HG03139 (cell line): ENCODE measurements around the gene ZNF526.

Experiments
- ATAC-seq: cut with Tn5 transposase; IDR thresholded peaks from one replicate; pipeline ENCODE4 v1.9.1; 2021; ENCODE audit not compliant: unreplicated experiment

The ZNF526 gene

GRCh38 chr19:42219812-42220750 is at the start of gene ZNF526:
ZNF526 (plus strand) TSS chr19:42220312; CDS start chr19:42224404, 4,092 bp downstream.
- ATAC-seq, result peak; percentile 68

GRCh38 chr19:42170715-42171114 is 49.4 kb upstream of the ZNF526 start:
- no peak for ATAC-seq

- ATAC-seq, result no peak
These were observed 47.9 kb upstream of the ZNF526 start for GRCh38 chr19:42172261-42172660.

- no peak for ATAC-seq
These were observed 46.4 kb upstream of the ZNF526 start for GRCh38 chr19:42173695-42174094.

- ATAC-seq, result no peak
These were observed 45.9 kb upstream of the ZNF526 start for GRCh38 chr19:42174188-42174587.

GRCh38 chr19:42174958-42175734 is 45.0 kb upstream of the ZNF526 start:
- no peak for ATAC-seq

GRCh38 chr19:42175952-42176648 is 44.0 kb upstream of the ZNF526 start:
- no peak for ATAC-seq

- no peak for ATAC-seq
These were observed 43.5 kb upstream of the ZNF526 start for GRCh38 chr19:42176649-42176989.

GRCh38 chr19:42176990-42177685 is 43.0 kb upstream of the ZNF526 start:
- no peak for ATAC-seq

- no peak for ATAC-seq
These were observed 42.5 kb upstream of the ZNF526 start for GRCh38 chr19:42177686-42178019.

- ATAC-seq, result no peak
These were observed 41.1 kb upstream of the ZNF526 start for GRCh38 chr19:42178791-42179674.

GRCh38 chr19:42184401-42184861 is 35.7 kb upstream of the ZNF526 start:
- ATAC-seq, result no peak

GRCh38 chr19:42185277-42185676 is 34.8 kb upstream of the ZNF526 start:
- ATAC-seq, result no peak

- no peak for ATAC-seq
These were observed 31.4 kb upstream of the ZNF526 start for GRCh38 chr19:42188665-42189064.

- ATAC-seq, result no peak
These were observed 31.0 kb upstream of the ZNF526 start for GRCh38 chr19:42189133-42189532.

- no peak for ATAC-seq
These were observed 28.8 kb upstream of the ZNF526 start for GRCh38 chr19:42191330-42191729.

GRCh38 chr19:42191855-42192254 is 28.3 kb upstream of the ZNF526 start:
- no peak for ATAC-seq

GRCh38 chr19:42193294-42193693 is 26.8 kb upstream of the ZNF526 start:
- no peak for ATAC-seq

- no peak for ATAC-seq
These were observed 26.4 kb upstream of the ZNF526 start for GRCh38 chr19:42193706-42194105.
